HL-60 (cell line): ENCODE data around the gene FOSB.

Experiments used
- DNase-seq, 2 experiments: peaks; one replicate each; pipeline ENCODE4 v3.0.0-alpha.2; 2010 to 2020; ENCODE audit warnings: low read depth in 1 of 2, low spot score in 1 of 2
- H3K27ac ChIP-seq: fragments of 250-450 bp; sonication (Bioruptor Pico); replicated peaks from 2 replicates; pipeline ENCODE4 v1.5.1; 2020; ENCODE audit warnings: mild to moderate bottlenecking, moderate library complexity
- H3K27me3 ChIP-seq: fragments of 250-450 bp; sonication (Bioruptor Pico); 2 replicates; pipeline ENCODE4 v1.5.1; 2021; ENCODE audit warnings: mild to moderate bottlenecking, moderate library complexity; ENCODE audit not compliant: insufficient read depth, poor library complexity, severe bottlenecking
- H3K4me3 ChIP-seq: replicated peaks from 2 replicates; pipeline ENCODE4 v1.5.1; 2011; ENCODE audit warnings: mild to moderate bottlenecking, control low read depth, low read length; ENCODE audit not compliant: insufficient read depth
- GABPA ChIP-seq: IDR thresholded peaks from 2 replicates; pipeline ENCODE4 v1.6.1; 2012; ENCODE audit warnings: low read depth
- POLR2AphosphoS5 ChIP-seq: IDR thresholded peaks from 2 replicates; pipeline ENCODE4 v1.6.1; 2012; ENCODE audit warnings: low read depth
- SPI1 ChIP-seq: IDR thresholded peaks from 2 replicates; pipeline ENCODE4 v1.6.1; 2012; ENCODE audit warnings: low read depth, mild to moderate bottlenecking, borderline replicate concordance
- TF ChIP-seq, protein P1 (sequence below): IDR thresholded peaks from one replicate; pipeline ENCODE4 v1.5.1; 2011; ENCODE audit warnings: low read length, control low read depth, inconsistent platforms; ENCODE audit not compliant: insufficient read depth
- TF ChIP-seq, protein P2 (sequence below): IDR thresholded peaks from 2 replicates; pipeline ENCODE4 v1.6.1; 2012; ENCODE audit warnings: low read depth; ENCODE audit not compliant: insufficient replicate concordance

The FOSB gene

DNA sequence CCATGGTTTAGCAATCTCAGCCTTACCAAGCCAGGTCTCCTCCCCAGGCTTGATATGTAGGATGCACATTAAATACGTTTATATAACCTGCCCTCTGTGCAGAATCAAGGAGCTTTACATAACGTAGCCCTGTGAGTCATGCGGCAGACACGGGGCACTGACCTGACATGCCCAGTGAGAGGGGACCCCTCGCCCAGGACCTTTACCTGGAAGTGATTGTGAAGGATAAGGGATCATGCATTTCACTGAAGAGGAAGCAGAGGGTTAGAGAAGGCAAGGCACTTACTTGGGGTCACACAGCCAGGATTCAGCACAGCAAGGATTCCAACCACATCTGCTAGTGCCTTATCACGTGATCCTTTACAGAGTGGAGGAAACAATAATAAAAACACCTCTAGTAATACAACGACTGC lies 18.9 kb upstream of the FOSB start:
- TF ChIP-seq, protein P1, sequence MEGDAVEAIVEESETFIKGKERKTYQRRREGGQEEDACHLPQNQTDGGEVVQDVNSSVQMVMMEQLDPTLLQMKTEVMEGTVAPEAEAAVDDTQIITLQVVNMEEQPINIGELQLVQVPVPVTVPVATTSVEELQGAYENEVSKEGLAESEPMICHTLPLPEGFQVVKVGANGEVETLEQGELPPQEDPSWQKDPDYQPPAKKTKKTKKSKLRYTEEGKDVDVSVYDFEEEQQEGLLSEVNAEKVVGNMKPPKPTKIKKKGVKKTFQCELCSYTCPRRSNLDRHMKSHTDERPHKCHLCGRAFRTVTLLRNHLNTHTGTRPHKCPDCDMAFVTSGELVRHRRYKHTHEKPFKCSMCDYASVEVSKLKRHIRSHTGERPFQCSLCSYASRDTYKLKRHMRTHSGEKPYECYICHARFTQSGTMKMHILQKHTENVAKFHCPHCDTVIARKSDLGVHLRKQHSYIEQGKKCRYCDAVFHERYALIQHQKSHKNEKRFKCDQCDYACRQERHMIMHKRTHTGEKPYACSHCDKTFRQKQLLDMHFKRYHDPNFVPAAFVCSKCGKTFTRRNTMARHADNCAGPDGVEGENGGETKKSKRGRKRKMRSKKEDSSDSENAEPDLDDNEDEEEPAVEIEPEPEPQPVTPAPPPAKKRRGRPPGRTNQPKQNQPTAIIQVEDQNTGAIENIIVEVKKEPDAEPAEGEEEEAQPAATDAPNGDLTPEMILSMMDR: no peak
- no peak for TF ChIP-seq POLR2AphosphoS5
- no peak for TF ChIP-seq SPI1
- TF ChIP-seq, protein P2, sequence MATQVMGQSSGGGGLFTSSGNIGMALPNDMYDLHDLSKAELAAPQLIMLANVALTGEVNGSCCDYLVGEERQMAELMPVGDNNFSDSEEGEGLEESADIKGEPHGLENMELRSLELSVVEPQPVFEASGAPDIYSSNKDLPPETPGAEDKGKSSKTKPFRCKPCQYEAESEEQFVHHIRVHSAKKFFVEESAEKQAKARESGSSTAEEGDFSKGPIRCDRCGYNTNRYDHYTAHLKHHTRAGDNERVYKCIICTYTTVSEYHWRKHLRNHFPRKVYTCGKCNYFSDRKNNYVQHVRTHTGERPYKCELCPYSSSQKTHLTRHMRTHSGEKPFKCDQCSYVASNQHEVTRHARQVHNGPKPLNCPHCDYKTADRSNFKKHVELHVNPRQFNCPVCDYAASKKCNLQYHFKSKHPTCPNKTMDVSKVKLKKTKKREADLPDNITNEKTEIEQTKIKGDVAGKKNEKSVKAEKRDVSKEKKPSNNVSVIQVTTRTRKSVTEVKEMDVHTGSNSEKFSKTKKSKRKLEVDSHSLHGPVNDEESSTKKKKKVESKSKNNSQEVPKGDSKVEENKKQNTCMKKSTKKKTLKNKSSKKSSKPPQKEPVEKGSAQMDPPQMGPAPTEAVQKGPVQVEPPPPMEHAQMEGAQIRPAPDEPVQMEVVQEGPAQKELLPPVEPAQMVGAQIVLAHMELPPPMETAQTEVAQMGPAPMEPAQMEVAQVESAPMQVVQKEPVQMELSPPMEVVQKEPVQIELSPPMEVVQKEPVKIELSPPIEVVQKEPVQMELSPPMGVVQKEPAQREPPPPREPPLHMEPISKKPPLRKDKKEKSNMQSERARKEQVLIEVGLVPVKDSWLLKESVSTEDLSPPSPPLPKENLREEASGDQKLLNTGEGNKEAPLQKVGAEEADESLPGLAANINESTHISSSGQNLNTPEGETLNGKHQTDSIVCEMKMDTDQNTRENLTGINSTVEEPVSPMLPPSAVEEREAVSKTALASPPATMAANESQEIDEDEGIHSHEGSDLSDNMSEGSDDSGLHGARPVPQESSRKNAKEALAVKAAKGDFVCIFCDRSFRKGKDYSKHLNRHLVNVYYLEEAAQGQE: no peak
- no peak for TF ChIP-seq GABPA
- Histone ChIP-seq H3K4me3 (no peak overlapping the region), H3K27ac (no peak overlapping the region), H3K27me3 (no peaks in the 10 kb centered on the region)
- no peak for DNase-seq

DNA sequence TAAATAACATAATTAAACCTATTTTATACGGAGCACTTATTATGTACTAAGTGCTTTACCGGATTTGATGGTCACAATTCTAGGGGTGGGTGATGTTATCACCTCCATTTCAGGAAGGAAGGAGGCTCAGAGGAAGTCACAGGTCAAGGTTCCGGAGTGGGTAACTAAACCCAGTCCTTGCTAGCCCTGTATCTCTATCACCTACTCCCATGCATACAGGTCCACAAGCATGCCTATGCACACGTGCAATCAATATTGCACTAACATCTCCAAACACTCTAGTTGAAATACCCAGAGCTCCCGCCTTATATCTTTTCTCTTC lies 17.8 kb upstream of the FOSB start:
- no peaks in the 10 kb centered on the region for H3K27me3 ChIP-seq
- H3K4me3 ChIP-seq: peak overlapping the region; percentile 38; the same call in 1 of the 2 replicates
- no peak for TF ChIP-seq POLR2AphosphoS5
- no peak for TF ChIP-seq SPI1
- TF ChIP-seq, protein P1: no peak
- TF ChIP-seq GABPA: no peak
- TF ChIP-seq, protein P2: no peak
- H3K27ac ChIP-seq: peak overlapping the region; percentile 96
- peak in 1 of 2 experiments; percentile 75 for DNase-seq

DNA sequence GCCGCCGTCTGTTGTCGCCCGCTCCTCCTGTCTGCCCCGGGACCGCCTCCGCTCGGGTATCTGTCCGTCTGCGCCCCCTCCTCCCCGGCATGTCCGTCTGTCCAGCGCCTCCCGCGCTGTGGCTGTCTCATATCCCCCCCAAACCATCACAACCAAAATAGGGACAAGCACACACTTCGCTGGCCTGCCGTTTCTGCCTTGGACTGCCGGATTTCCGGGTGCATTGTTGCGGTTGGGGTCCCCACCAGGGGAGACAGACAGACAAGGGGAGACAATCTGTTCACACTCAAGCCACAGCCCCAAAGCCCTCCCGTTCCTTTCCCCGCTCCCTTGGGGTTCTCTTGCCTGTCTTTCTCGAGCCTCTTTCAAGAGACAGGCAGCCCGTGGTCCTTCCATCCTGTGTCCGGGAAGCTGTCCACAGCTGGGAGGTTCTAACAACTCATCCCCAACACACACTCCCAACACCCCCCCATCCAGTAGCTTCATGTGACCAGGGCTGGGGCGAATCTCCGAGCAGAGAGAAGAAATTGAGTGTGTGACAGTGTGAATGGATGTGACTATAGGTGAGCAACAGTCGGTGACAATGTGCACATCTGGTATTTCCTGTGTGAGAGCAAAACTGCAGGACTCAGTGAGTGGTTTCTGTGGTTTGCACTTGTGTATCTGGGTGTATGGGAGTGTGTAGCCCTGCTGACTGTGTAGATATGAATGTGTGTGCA lies 16.5 kb upstream of the FOSB start:
- TF ChIP-seq, protein P1: no peak
- TF ChIP-seq SPI1 (no peak), GABPA (no peak), POLR2AphosphoS5 (no peak)
- TF ChIP-seq, protein P2: no peak
- H3K27me3 ChIP-seq: no peaks in the 10 kb centered on the region
- H3K27ac ChIP-seq: peak overlapping the region; percentile 85
- H3K4me3 ChIP-seq: peak overlapping the region; percentile 53
- DNase-seq: peak in 1 of 2 experiments; percentile 19
